Stimulated activated CD8-positive, alpha-beta memory T cell treated with anti-CD3 and anti-CD28 coated beads, Interleukin-2, amount 100 ng/mL, for 1 hour (primary cell): ENCODE data around the gene ARHGAP22.

Experiments
- DNase-seq, 2 donors: peaks; one replicate each; pipeline ENCODE4 v3.0.0-alpha.2; 2020; ENCODE audit warnings: low read depth in 2 of 2

Gene ARHGAP22

DNA sequence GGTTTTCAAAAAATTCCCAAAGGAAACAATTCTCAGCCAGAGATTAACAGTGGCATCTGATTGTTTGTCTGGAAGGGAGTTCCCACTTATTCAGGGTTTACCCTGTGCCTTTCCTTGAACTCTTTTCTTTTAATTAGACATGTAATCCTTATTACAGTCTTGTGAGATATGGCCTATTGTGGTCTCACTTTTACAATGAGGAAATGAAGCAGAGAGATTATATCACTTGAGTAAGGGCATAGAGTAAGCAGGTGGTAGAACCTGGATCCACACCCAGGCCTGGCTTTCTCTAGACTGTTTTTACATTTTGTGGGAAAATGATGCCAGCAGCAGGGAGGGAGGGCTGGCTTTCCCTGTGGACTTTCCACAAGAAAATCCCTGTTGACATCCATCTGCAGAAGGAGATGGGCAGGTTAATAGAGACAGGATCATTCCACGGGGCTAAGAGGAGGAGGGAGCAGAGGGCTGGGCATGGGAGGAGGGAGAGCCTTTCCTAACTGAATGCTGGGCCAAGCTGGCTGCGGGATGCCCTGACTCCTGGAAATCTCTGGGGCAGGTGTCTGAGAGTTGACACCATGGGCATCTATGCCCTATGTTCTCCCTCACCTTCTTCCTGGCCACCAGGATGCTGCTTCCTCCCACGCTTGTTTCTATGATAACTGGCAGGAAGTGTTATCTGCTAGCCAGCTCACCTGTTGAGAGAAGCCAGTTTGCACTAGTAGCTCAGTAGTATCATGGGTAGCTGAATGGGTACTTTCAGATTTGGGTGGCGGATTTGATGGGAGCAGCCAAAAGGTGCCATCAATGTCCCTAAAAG lies 28.7 kb upstream of the ARHGAP22 start:
- no peak for DNase-seq

DNA sequence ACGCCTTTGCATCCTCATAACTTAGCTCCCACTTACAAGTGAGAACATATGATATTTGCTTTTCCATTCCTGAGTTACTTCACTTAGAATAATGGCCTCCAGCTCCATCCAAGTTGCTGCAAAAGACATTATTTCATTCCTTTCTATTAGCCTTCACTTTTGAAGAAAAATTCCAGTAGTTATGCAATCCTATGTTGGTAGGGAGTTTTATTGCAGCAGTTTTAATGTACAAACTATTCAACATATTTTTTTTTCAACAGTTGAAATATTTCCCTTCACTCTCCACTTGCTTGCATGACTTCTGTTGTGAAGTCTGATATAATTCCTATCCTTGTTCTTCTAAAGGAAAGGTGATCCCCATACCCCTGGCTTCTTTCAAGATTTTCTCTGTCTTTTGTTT lies 27.3 kb upstream of the ARHGAP22 start:
- DNase-seq, result no peak

DNA sequence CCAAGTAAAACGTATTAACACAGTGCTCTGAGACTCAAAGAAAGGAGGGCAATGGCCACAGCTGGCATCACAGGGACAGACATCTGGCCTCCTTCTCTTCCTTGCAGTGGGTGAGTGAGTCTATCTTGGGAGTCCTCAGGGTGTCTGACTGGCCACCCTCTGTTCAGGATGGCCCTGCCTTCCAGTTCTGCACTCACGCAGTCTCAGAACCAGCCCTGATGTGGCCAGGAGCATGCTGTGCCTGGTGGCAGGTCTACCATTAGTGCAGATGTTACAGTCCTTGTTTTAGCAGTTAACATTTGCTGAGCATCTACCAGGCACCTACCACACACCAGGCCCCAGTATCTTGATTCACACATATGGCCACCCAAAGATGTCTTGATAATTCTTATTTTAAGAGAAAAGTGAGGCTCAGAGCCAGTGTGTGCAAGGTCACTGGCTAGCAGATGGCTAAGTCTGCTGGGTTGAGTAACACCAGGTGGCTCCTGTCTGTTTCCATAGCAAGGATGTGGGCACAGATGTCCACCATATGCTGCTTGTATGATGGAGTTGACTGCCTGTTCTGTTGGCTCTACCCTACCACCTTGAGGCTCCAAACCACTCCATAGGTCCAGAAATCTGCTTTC lies 23.2 kb upstream of the ARHGAP22 start:
- DNase-seq, result no peak

DNA sequence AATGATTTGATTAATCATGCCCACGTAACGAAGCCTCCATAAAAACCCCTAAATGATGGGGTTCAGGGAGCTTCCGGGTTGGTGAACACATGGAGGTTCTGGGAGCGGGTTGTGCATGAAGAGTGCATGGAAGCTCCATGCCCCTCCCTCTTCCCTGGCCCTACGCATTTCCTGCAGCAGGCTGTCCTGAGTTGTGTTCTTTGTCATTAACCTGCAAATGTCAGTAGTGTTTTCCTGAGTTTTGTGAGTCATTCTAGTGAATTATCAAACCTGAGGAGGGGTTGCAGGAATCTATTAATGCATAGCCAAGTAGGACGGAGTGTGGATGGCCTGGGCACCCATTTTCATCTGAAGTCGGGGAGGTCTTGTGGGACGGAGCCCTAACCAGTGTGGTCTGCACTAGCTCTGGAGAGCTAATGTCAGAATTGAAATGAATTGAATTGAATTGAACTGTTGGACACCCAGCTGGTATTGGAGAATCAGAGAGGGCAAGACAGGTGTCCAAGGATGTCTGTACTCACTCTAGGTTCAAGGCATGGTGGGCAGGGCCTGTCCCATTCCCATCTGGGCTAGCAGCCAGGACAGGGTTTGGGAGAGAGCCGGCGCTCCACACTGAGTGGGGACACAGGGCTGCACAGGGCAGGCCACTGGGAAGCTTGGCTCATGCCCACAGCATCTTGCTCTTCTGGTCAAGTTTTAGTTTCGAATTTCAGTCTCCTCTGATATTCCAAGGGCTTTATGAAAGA lies 22.3 kb upstream of the ARHGAP22 start:
- no peak for DNase-seq

DNA sequence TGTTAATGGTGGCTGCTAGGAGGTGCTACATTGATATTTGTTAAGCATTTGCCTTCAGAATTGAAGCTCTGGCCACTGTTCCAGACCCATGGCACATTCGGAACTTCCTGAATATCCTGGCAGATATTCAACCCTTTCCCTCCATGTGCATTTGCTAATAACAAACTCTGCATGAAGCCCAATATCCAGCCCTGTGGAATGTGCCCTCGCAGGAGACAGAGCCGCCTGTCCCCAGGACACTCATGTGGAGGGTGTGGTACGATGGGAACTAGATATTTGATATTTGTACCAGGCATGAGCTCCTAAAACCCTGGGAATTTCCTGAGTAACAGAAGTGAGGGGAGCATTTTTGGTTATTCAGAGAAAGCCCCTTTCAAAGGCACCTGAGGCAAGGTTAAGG lies 21.6 kb upstream of the ARHGAP22 start:
- no peak for DNase-seq

DNA sequence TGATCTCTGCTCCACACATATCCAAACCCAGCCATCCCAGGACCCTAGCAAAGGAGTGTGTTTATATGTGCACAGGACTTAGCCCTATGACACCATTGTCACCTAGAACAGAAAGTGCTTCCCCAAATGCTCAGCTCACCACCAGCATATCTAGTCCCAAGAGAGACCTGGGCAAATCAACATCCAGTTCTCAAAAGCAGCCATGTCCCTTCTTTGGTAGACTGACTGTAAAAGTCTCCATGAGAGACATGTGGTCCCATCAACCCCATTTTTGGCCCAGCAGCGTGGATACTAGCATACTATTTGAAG lies 20.9 kb upstream of the ARHGAP22 start:
- no peak for DNase-seq

DNA sequence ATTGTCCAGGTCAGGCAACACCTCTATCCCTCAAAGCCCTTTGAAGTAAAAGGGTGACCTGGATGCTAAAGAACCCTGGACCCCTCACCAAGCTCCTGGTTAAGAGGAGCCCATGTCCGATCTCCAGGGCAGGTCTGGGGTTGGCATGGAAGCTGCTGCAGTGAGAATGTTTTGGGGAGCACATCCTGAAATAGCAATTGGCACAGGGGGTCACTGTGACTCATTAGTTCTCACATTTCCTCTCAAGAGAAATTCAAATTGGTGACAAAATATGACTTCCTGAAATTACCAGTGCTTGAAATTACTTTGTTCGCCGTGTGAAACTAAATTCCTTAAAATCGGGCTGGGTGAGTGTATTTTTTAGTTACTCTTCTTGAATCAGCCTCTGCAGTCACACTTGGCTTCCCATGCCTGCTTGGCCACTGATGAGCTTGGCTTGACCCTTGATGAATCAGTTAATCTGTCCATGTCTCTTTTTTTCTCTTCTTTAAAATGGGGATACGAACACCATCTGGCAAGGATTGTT lies 18.8 kb upstream of the ARHGAP22 start:
- DNase-seq, result no peak

DNA sequence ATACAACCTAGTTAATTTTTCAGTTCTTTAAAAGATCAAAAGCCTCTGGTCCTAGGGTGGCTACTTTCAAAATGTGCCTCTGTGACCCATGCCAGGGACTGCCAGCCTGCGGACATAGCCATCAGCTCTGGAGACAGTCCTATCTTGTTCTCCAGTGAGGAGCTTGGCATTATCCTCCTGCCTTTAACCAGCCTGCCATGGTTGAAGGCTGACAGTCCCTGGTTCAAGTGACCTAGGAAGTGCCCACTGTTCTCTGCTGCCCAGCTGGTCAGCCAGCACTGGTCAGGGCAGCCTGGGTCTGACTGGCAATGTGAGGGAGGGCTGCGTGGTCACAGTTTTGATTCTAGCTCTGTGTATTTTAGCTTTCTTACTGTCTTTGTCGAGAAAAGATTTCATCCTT lies 18.1 kb upstream of the ARHGAP22 start:
- DNase-seq, result no peak

DNA sequence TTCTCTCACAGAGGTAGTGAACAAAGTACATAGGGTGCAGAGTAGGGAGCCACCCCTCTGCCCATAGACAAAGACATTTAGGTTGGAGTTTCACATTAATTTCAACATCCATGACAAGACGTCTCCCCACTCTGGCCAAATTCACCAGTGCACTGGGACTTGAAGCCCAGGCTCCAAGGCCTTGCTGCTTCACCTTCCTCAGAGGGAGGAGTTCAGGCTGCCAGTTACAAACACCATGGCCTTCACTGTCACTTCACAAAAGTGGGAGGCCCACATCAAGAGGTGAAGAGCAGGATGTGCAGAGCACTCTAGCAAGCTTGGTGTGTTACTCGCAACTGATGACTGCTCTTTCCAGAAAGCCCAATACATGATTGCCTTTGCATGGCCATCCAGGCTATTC lies 15.8 kb upstream of the ARHGAP22 start:
- DNase-seq, result no peak

DNA sequence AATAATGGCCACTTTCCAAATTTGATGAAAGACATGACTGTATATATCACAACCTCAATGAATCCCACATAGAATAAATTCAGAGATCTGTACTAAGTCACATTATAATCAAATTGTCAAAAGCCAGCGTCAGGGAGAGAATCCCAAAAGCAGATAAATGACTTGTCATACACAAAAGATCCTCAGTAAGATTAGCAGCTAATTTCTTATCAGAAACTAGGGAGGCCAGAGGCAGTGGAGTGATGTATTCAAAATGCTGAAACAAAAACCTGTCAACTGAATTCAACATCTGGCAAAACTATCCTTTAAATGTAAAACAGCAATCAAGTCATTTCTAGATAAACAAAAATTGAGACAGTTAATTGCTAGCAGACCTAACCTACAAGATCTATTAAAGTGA lies 11.6 kb upstream of the ARHGAP22 start:
- no peak for DNase-seq

DNA sequence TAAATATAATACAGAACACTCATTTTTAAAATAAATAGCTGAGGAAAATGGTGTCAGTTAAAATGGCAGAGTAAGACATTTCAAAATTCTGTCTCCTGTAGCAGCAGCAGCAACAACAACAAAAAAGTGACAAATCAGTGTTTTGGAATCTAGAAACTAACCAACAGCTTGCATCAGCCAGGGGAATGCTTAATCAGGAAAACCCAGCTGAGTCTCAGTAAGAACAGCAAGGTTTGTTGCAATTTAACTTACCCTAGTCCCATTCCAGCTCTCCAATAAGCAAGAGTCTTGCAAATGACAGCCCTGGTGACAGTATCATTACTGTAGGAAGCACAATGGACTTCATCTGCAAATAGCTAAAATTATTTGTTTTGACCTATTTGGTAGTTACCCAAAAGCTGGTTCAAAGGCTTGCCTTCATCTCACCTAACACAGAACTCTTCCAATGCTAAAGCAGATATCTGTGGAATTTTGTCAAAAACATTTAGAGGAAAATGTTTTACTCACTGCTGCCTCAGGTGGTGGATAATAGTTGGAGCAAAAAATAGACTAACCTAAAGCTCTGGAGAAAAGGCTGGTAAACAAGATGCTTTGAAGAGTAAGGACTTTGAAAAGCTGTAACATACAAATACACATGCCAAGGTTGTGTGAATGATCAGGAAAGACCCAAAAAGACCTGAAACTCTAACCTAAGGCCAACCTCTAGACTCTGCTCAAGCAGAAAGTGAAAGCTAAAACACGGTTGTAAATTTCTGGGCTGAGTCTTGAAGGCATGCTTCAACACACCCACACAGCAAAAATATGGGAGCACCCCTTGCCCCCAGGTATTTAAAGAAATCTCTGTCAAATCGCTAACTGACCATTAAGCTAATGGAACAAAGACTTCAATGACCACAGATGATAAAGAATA lies 9.9 kb upstream of the ARHGAP22 start:
- DNase-seq, result no peak

DNA sequence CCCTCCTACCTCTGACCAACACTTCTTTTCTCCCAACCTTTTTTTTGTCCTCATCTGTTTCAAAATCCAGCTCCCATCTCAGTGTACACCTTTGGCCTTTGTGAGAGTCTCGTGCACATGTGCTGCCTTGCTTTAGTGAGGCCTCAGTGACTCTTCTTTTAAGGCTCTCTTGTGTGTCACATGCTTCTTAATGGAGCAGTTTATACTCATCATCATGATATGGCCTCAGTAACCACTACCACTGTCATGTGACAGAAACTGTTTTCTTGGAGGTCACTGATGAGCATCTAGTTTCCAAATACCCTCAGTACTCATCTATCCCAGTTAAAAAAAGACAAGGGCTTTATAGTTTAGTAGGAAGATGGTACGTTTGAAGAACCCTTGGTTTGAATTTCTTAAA lies 8.1 kb upstream of the ARHGAP22 start:
- DNase-seq, result no peak

DNA sequence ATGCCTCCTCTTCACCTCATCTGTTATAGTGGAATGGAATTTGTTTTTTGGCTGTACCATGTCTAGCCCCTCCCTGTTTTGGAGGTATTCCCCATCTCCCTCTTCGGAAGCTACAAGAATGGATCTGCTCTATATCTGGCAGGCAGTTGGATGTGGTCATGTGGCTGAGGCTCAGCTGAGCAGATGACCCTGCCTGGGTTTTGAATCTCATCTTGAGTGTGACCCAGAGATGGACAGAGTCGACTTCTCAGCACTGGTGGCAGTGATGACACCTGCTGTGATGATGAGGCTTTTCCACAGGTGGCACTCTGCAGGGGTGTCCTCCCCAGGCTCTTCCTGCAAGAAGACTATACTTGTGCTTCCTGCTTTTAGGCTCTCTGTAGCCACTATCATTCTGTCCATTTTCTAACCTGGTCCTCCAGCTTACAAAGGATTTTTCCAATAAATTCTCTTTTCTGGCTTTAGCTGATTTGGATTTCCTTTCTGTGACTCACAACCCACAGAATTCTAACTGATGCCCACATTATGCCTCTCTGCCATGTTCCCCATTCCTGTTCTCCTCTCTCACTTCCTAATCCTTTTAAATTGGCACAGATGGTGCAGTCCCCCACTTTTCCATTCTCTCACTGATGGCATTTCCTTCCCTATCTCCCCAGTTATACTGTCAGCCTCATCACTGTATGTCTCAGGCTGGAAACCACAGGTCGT lies 7.5 kb upstream of the ARHGAP22 start:
- DNase-seq, result no peak

DNA sequence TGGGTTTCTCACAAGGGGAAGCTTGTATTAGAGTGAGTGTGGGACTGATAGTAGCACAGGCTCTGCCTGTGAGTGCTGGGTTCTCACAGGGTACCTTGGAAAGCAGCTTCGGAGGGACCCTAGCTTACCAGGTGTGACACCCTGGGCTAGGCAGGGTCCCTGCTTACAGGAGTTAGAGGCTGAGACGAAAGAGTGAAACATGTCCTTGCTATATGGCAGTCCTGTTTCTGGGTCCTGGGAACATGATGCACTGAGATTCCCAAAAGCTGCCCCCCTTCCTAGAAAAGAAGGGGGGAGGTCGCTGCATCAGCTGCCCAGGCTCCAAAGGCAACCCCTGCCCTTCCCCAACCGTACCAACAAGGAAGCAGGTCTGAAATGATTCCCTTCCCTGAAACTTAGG lies 6.3 kb upstream of the ARHGAP22 start:
- DNase-seq, result no peak

DNA sequence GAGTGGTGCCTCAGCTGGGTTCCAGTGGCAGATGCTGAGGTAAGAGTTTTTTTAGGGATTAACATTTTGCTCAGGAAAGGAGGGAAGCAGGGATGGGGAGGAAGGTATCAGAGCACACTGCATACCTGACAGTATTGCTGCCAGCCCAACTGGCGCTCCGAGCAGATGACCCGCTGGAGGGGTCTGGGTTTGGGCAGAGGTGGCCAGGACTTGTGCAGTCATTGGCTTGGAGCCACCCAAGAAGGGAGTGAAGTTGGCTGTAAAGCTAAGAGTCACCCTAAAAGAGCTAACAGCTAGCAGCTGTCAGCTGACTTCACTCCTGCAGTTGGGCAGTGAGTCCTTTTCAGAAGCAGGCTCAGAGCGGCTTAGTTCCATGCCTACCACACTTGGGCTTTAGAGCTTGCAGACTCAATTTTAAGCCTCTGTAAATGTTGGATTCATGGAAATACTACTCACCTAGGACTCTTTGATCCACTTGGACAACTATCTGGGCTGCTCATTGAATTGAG lies 5.8 kb upstream of the ARHGAP22 start:
- no peak for DNase-seq

DNA sequence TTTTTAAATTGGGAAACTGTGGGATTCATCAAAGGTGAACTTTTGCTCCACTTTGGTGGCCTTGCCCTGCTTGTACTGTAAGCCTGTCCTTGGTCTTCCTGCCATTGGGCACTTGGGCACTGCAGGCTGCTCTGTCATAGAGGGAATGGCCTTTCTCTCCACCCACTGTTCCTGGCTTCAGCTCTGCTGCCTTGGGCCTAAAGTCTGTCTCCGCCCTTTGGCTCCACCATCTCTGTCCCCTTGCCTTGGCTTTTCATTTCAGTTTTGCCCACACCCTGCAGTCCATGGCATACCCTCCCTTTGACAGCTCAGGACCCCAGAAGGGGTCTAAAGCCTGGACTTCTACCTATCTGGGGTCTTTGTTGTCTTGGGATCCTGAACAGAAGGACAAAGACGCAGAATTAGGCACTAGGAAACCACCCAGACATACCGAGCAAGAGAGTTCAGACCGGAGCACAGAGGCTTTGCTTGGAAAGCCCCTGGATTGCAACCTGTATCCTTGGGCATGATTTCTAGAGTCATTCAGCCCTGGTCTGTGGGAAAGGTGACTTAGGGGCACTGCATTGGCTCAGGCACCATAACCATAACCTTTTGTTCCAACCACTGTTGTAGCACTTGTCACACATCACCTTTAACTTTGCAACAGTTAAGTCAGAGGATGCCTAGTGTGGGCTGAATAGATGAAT lies 5.2 kb upstream of the ARHGAP22 start:
- DNase-seq, result no peak

DNA sequence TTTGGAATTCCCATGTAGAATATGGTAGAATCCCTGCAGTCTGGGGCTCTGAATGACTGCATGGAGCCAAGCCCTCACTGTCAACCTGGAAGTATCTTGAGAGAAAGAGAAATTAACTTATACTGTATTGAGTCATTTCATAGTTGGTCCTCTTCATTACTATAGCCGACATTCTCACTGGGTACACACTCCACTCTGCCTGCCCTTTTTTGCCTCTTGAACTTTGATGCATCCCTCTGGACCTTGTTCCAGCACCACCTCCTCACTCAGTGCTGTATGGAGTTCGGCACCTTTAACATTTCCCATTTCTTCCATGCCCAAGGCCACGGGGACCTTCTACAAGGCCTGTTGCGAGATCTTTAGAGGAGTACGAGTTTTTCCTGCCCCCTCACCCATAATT lies 4.6 kb upstream of the ARHGAP22 start:
- DNase-seq, result no peak

DNA sequence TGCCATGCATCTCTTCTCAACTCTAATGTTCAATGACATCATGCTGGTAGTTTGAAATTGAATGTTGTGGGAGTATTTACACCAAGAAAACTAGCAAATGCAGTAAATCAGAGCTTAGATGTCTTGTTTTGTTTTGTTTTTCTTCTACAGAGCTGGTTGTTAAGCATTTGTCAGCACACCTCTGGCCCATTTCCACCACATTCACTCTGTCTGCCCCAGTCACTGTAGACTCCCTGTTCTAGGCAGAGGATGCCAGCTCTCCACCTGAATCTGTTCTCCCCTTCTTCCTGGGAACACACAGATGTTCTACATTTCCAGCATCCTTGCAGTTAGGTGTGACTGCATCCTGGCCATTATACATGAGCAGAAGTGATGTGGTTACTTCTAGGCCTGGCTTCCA lies 4.1 kb upstream of the ARHGAP22 start:
- no peak for DNase-seq

DNA sequence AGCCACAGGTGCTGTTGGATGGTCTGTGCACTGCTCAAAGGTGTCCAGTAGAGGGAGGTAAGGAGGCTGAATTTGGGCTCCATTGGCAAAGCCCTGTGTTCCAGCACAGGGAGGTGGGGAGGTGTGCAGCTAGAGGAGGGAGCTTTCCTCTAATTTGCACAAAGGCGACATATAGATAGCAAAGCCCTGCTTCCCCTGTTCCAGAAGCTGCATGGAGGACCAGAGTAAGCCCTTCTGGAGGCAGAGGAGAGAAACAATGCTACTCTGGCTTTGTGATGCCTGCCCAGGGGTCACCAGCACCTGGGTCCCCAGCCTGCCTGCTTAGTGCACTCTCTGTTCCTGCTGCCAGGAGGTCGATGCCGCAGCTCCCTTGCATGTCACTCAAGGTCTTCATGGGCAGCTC lies 3.4 kb upstream of the ARHGAP22 start:
- no peak for DNase-seq
